Measurements from ENCODE around the gene DDX47. TPM values are rescaled to one million over a fixed set of nuclear protein-coding genes. Genes with fewer than 3 reads are reported as not detected.

DDX47 gene
- total RNA-seq, 1 experiment from 2014 or later: 90.4 TPM

GRCh38 chr12:12810553-12811021, 2.6 kb upstream of the DDX47 start:
- intact Hi-C loops (cut with micrococcal nuclease; ENCODE audit: unreplicated experiment): no loop called here
- Histone ChIP-seq H3K4me3 (ENCODE audit: low read depth, low read length, poor library complexity, severe bottlenecking) (no peak overlapping the region), H3K27ac (ENCODE audit: low read depth, low read length, poor library complexity, severe bottlenecking) (no peak overlapping the region), H3K36me3 (ENCODE audit: insufficient read depth, low read length, poor library complexity, severe bottlenecking) (peaks cover 8% of the 10 kb centered on the region), H3K9me3 (ENCODE audit: low read depth, low read length, poor library complexity, severe bottlenecking) (no peaks in the 10 kb centered on the region), H3K27me3 (replicated peaks; ENCODE audit: insufficient read depth, low read depth, low read length, poor library complexity) (no peaks in the 10 kb centered on the region), H3K4me1 (ENCODE audit: insufficient read depth, low read length, poor library complexity, severe bottlenecking) (peaks cover 26% of the 10 kb centered on the region)
- BruUV-seq (replicated peaks): no TSS peak
- ChIA-PET CTCF (no interaction called here), POLR2A (ENCODE audit: low non-redundant PET) (no interaction called here)
- DNase-seq (ENCODE audit: low spot score): no peak
- TF ChIP-seq EZH2 (IDR thresholded peaks at IDR 0.05; ENCODE audit: borderline replicate concordance, low read depth, low read length, poor library complexity, severe bottlenecking): no peak
- no peak for TF ChIP-seq CTCF (conservative IDR thresholded peaks at IDR 0.05; ENCODE audit: low read depth, low read length)

GRCh38 chr12:12811343-12811742, 1.8 kb upstream of the DDX47 start:
- POLR2A ChIA-PET (ENCODE audit: low non-redundant PET): no interaction called here
- TF ChIP-seq EZH2 (IDR thresholded peaks at IDR 0.05; ENCODE audit: borderline replicate concordance, low read depth, low read length, poor library complexity, severe bottlenecking): no peak
- TF ChIP-seq CTCF (conservative IDR thresholded peaks at IDR 0.05; ENCODE audit: low read depth, low read length): no peak
- CTCF ChIA-PET: no interaction called here
- H3K4me3 ChIP-seq (ENCODE audit: low read depth, low read length, poor library complexity, severe bottlenecking): no peak overlapping the region
- H3K9me3 ChIP-seq (ENCODE audit: low read depth, low read length, poor library complexity, severe bottlenecking): no peaks in the 10 kb centered on the region
- H3K36me3 ChIP-seq (ENCODE audit: insufficient read depth, low read length, poor library complexity, severe bottlenecking): peaks cover 16% of the 10 kb centered on the region
- no peak overlapping the region for H3K27ac ChIP-seq (ENCODE audit: low read depth, low read length, poor library complexity, severe bottlenecking)
- H3K4me1 ChIP-seq (ENCODE audit: insufficient read depth, low read length, poor library complexity, severe bottlenecking): peaks cover 28% of the 10 kb centered on the region
- intact Hi-C loops (cut with micrococcal nuclease; ENCODE audit: unreplicated experiment): no loop called here
- DNase-seq (ENCODE audit: low spot score): no peak
- H3K27me3 ChIP-seq (replicated peaks; ENCODE audit: insufficient read depth, low read depth, low read length, poor library complexity): no peaks in the 10 kb centered on the region
- BruUV-seq (replicated peaks): no TSS peak

- H3K4me1 ChIP-seq (ENCODE audit: insufficient read depth, low read length, poor library complexity, severe bottlenecking): peaks cover 25% of the 10 kb centered on the region
- CTCF ChIA-PET: interaction anchor here (1.3 kb wide), 1 partner anchor 27 kb away, joined by 4 read pairs; no protein-coding TSS in a partner anchor
- no peak overlapping the region for H3K27ac ChIP-seq (ENCODE audit: low read depth, low read length, poor library complexity, severe bottlenecking)
- no peaks in the 10 kb centered on the region for H3K9me3 ChIP-seq (ENCODE audit: low read depth, low read length, poor library complexity, severe bottlenecking)
- no TSS peak for BruUV-seq (replicated peaks)
- intact Hi-C loops (cut with micrococcal nuclease; ENCODE audit: unreplicated experiment): no loop called here
- no peaks in the 10 kb centered on the region for H3K27me3 ChIP-seq (replicated peaks; ENCODE audit: insufficient read depth, low read depth, low read length, poor library complexity)
- H3K4me3 ChIP-seq (ENCODE audit: low read depth, low read length, poor library complexity, severe bottlenecking): no peak overlapping the region
- peaks cover 22% of the 10 kb centered on the region for H3K36me3 ChIP-seq (ENCODE audit: insufficient read depth, low read length, poor library complexity, severe bottlenecking)
- TF ChIP-seq CTCF (conservative IDR thresholded peaks at IDR 0.05; ENCODE audit: low read depth, low read length): no peak
- no peak for TF ChIP-seq EZH2 (IDR thresholded peaks at IDR 0.05; ENCODE audit: borderline replicate concordance, low read depth, low read length, poor library complexity, severe bottlenecking)
- POLR2A ChIA-PET (ENCODE audit: low non-redundant PET): no interaction called here
- DNase-seq (ENCODE audit: low spot score): no peak
Measured at GRCh38 chr12:12812174-12812573, 972 bp upstream of the DDX47 start.
